Measurements from ENCODE around the gene FBXO47. TPM values are rescaled to one million over a fixed set of nuclear protein-coding genes. Genes with fewer than 3 reads are reported as not detected.

The FBXO47 gene
- total and polyA plus RNA-seq, 10 of the 15 experiments (the other 5 are each of a cell fraction or from before 2014, with no cell fraction given) = 0.04 to 0.06 (median 0.06) TPM; not detected in 7

- H3K4me2 ChIP-seq (ENCODE audit: control insufficient read depth, insufficient read depth) = no peak overlapping the region
- intact Hi-C loops (cut with micrococcal nuclease; ENCODE audit: unreplicated experiment) (no loop called here), in situ Hi-C loops (cut with MboI) (no loop called here)
- H3K79me2 ChIP-seq (ENCODE audit: control insufficient read depth, insufficient read depth, low read length) = no peaks in the 10 kb centered on the region
- FAIRE-seq (no peak), ATAC-seq (no peak), DNase-seq (ENCODE audit: low read depth, low spot score) (no peak)
- no peaks in the 10 kb centered on the region for H3K4me1 ChIP-seq (ENCODE audit: control insufficient read depth, insufficient read depth, low read length)
- POLR2A ChIA-PET = interaction anchor here (0.5 kb wide), 1 partner anchor 227 kb away, joined by 5 read pairs; no protein-coding TSS in a partner anchor
- no peak for TF ChIP-seq ZNF217 (IDR thresholded peaks at IDR 0.05)
- TF ChIP-seq POLR2A (IDR thresholded peaks at IDR 0.05; ENCODE audit: low read depth, low read length) = 0 out of 2 replicates have a peak, but pooled peaks have one; percentile 23
- no peak overlapping the region for H3K9ac ChIP-seq (ENCODE audit: control insufficient read depth, insufficient read depth, low read length)
- no peak overlapping the region for H3K4me3 ChIP-seq
- no peaks in the 10 kb centered on the region; the same call in 1 of the 2 replicates for H4K20me1 ChIP-seq (ENCODE audit: control insufficient read depth, insufficient read depth)
- SMC1A ChIA-PET (ENCODE audit: uncharacterized antibody, unreplicated experiment) = interaction anchor here (1.3 kb wide), 1 partner anchor 13 kb away, joined by 3 read pairs; no protein-coding TSS in a partner anchor
- 93% methylated on average over 16 of the region's 16 CpGs for WGBS (ENCODE audit: insufficient coverage, insufficient replicate concordance, low lambda C conversion rate, missing lambda C conversion rate)
- H3K27me3 ChIP-seq (replicated peaks in 1 of 2; ENCODE audit: control insufficient read depth in 2 of 2, insufficient read depth in 2 of 2, low read length in 1 of 2) = no peaks in the 10 kb centered on the region
- RAD21 ChIA-PET (ENCODE audit: unreplicated experiment) = no interaction called here
- no peaks in the 10 kb centered on the region for H3K9me3 ChIP-seq (replicated peaks; ENCODE audit: control insufficient read depth, insufficient read depth, low read length)
- CTCF ChIA-PET = no interaction called here
- BruUV-seq (replicated peaks) = no TSS peak
- peaks cover 12 to 27% of the 10 kb centered on the region in 2 experiments for H3K36me3 ChIP-seq (ENCODE audit: control insufficient read depth in 2 of 2, insufficient read depth in 2 of 2, low read length in 1 of 2)
- no peak overlapping the region for H2AFZ ChIP-seq (ENCODE audit: control insufficient read depth, low read depth, low read length)
- no peak overlapping the region for H3K27ac ChIP-seq (ENCODE audit: control insufficient read depth, insufficient read depth)
Observed at GRCh38 chr17:38919316-38920078, 47.7 kb downstream of the FBXO47 start.

GRCh38 chr17:38918916-38919315, 48.3 kb downstream of the FBXO47 start:
- DNase-seq (ENCODE audit: low read depth, low spot score) = no peak
- Histone ChIP-seq H3K27me3 (replicated peaks in 1 of 2; ENCODE audit: control insufficient read depth in 2 of 2, insufficient read depth in 2 of 2, low read length in 1 of 2) (no peaks in the 10 kb centered on the region), H4K20me1 (ENCODE audit: control insufficient read depth, insufficient read depth) (no peaks in the 10 kb centered on the region; the same call in 1 of the 2 replicates), H3K4me1 (ENCODE audit: control insufficient read depth, insufficient read depth, low read length) (no peaks in the 10 kb centered on the region), H3K27ac (ENCODE audit: control insufficient read depth, insufficient read depth) (no peak overlapping the region), H3K9ac (ENCODE audit: control insufficient read depth, insufficient read depth, low read length) (no peak overlapping the region), H3K4me3 (no peak overlapping the region), H3K9me3 (replicated peaks; ENCODE audit: control insufficient read depth, insufficient read depth, low read length) (no peaks in the 10 kb centered on the region), H2AFZ (ENCODE audit: control insufficient read depth, low read depth, low read length) (no peak overlapping the region), H3K4me2 (ENCODE audit: control insufficient read depth, insufficient read depth) (no peak overlapping the region), H3K79me2 (ENCODE audit: control insufficient read depth, insufficient read depth, low read length) (no peaks in the 10 kb centered on the region), H3K36me3 (ENCODE audit: control insufficient read depth in 2 of 2, insufficient read depth in 2 of 2, low read length in 1 of 2) (peaks cover 12 to 31% of the 10 kb centered on the region in 2 experiments)
- intact Hi-C loops (cut with micrococcal nuclease; ENCODE audit: unreplicated experiment) (no loop called here), in situ Hi-C loops (cut with MboI) (no loop called here)
- no TSS peak for BruUV-seq (replicated peaks)
- FAIRE-seq = no peak
- ChIA-PET CTCF (interaction anchor here (2.4 kb wide), 1 partner anchor 47 kb away, joined by 6 read pairs; no protein-coding TSS in a partner anchor), POLR2A (interaction anchor here (0.5 kb wide), 1 partner anchor 227 kb away, joined by 5 read pairs; no protein-coding TSS in a partner anchor), SMC1A (ENCODE audit: uncharacterized antibody, unreplicated experiment) (interaction anchor here (1.3 kb wide), 1 partner anchor 13 kb away, joined by 3 read pairs; no protein-coding TSS in a partner anchor), RAD21 (ENCODE audit: unreplicated experiment) (no interaction called here)
- 96% methylated on average over 5 of the region's 5 CpGs for WGBS (ENCODE audit: insufficient coverage, insufficient replicate concordance, low lambda C conversion rate, missing lambda C conversion rate)
- no peak for ATAC-seq
- TF ChIP-seq E2F4 (IDR thresholded peaks at IDR 0.05; ENCODE audit: low read depth, low read length) (no peak), CREB1 (IDR thresholded peaks at IDR 0.05; ENCODE audit: low read depth) (no peak), SMAD5 (IDR thresholded peaks at IDR 0.05; ENCODE audit: low read depth) (no peak), ZNF622 (IDR thresholded peaks at IDR 0.05) (no peak), PAX8 (IDR thresholded peaks at IDR 0.05) (no peak), IRF3 (IDR thresholded peaks at IDR 0.05) (no peak), KAT2A (conservative IDR thresholded peaks at IDR 0.05; ENCODE audit: control insufficient read depth, low read depth, low read length) (no peak), STAT1 (conservative IDR thresholded peaks at IDR 0.05) (no peak), NFIC (IDR thresholded peaks at IDR 0.05; ENCODE audit: low read depth, low read length) (no peak), KDM1A (IDR thresholded peaks at IDR 0.05; ENCODE audit: borderline replicate concordance) (no peak), EGR1 (IDR thresholded peaks at IDR 0.05; ENCODE audit: borderline replicate concordance in 1 of 2, low read depth in 2 of 2, low read length in 2 of 2) (no peak), HDAC2 (IDR thresholded peaks at IDR 0.05) (no peak), NFXL1 (IDR thresholded peaks at IDR 0.05; ENCODE audit: borderline replicate concordance) (no peak), ZNF24 (IDR thresholded peaks at IDR 0.05) (no peak), MEF2A (IDR thresholded peaks at IDR 0.05; ENCODE audit: insufficient read depth, low read depth, low read length) (no peak)
